Stimulated activated CD8-positive, alpha-beta memory T cell treated with anti-CD3 and anti-CD28 coated beads, Interleukin-4, amount 100 ng/mL, for 1 hour (primary cell): ENCODE results near the gene TKTL2.
"Not testable (repeated sequence)": the region's sequence is repeated elsewhere in the genome, so short reads cannot be mapped to it uniquely, and the experiment has no call there.

ENCODE experiments used
- DNase-seq, 2 donors: peaks; one replicate each; pipeline ENCODE4 v3.0.0-alpha.2; 2020; ENCODE audit warnings: low read depth in 2 of 2, low spot score in 1 of 2

Gene TKTL2

GRCh38 chr4:163448540-163449203 lies 24.9 kb downstream of the TKTL2 start:
- DNase-seq: no peak

- DNase-seq: no peak
These were observed 26.1 kb downstream of the TKTL2 start for GRCh38 chr4:163447481-163447880.

- DNase-seq: not testable (repeated sequence)
These were observed 26.5 kb downstream of the TKTL2 start for GRCh38 chr4:163447023-163447422.

GRCh38 chr4:163440040-163440439 lies 33.5 kb downstream of the TKTL2 start:
- DNase-seq: no peak
